Peyer's patch (tissue), 4 donors: ENCODE measurements around the gene ASTL.

ENCODE experiments used
- CTCF ChIP-seq, 6 experiments: fragments of 450-650 bp in 4 of 6; fragments of 200-600 bp in 2 of 6; sonication (generic) in 1 of 6; IDR thresholded peaks; one replicate each; pipeline ENCODE4 v1.5.1; 2017 to 2019; ENCODE audit warnings: antibody characterized with exemption in 6 of 6, mild to moderate bottlenecking in 3 of 6, moderate library complexity in 1 of 6
- POLR2A ChIP-seq, 2 donors: fragments of 450-650 bp; IDR thresholded peaks; one replicate each; pipeline ENCODE4 v1.5.1; 2017; ENCODE audit warnings: antibody characterized with exemption in 2 of 2, mild to moderate bottlenecking in 2 of 2, moderate library complexity in 2 of 2

- TF ChIP-seq CTCF (IDR thresholded peaks at IDR 0.05), result no peak
- TF ChIP-seq POLR2A (IDR thresholded peaks at IDR 0.05), result no peak
Measured at GRCh38 chr2:96163768-96164429, 25.6 kb upstream of the ASTL start.
